ENCODE data around the gene PLXNB2.

- TF ChIP-seq CTCF (conservative IDR thresholded peaks at IDR 0.05; ENCODE audit: low read depth, low read length) (no peak), EZH2 (IDR thresholded peaks at IDR 0.05; ENCODE audit: borderline replicate concordance, low read depth, low read length, poor library complexity, severe bottlenecking) (no peak)
Observed at GRCh38 chr22:50285568-50286229, 21.7 kb downstream of the PLXNB2 start.

Data from A673 (cell line).